ENCODE results near the gene SLC25A41. TPM values are rescaled to one million over a fixed set of nuclear protein-coding genes. Genes with fewer than 3 reads are reported as not detected.
"Not testable (repeated sequence)": the region's sequence is repeated elsewhere in the genome, so short reads cannot be mapped to it uniquely, and the experiment has no call there.

Gene SLC25A41
- total RNA-seq, 2 donors from 2014 or later = 0.18 to 0.57 TPM

DNA sequence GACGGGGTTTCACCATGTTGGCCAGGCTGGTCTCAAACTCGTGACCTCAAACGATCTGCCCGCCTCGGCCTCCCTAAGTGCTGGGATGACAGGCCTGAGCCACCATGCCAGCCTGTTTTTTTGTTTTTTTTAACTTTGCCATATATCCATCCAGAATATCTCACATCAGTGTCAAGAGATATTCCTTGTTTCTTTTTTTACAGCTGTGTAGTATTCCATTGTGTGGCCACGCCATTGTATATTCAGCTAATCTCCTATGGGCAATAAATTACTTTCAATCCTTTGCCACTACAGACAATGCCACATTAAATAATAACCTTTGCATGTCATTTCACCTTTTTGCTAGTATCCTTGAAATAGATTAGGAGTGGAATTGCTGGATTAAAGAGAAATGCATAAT is 24.2 kb downstream of the SLC25A41 start:
- intact Hi-C loops (cut with DNase I) = no loop called here
- 98% methylated on average over 6 of the region's 6 CpGs for whole genome bisulfite sequencing

DNA sequence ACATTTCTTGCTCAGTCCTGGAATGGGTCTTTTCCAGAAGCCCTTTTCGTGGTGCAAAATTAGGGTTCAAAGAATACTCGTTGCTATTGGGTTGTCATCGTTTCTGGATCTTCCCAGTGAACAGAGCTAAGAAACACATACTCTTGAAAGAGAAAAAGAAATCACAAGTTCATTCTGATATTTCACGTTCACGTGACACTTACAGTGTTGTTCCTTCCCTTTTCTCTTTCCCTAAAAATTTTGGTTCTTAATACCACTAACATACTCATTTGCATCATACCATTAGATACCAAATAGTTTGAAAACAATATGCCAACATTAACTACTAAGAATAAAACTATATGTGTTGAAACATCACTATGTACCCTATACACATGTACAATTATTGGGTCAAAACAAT is 27.2 kb downstream of the SLC25A41 start:
- Histone ChIP-seq H3K27ac (no peak overlapping the region), H3K4me1 (replicated peaks) (no peaks in the 10 kb centered on the region), H3K36me3 (no peaks in the 10 kb centered on the region), H3K27me3 (replicated peaks; ENCODE audit: insufficient read depth) (no peaks in the 10 kb centered on the region), H3K9me3 (no peaks in the 10 kb centered on the region), H3K4me3 (no peak overlapping the region)
- DNase-seq (ENCODE audit: low spot score) = no peak
- 88% methylated on average over 5 of the region's 5 CpGs for WGBS
- TF ChIP-seq, protein P1, sequence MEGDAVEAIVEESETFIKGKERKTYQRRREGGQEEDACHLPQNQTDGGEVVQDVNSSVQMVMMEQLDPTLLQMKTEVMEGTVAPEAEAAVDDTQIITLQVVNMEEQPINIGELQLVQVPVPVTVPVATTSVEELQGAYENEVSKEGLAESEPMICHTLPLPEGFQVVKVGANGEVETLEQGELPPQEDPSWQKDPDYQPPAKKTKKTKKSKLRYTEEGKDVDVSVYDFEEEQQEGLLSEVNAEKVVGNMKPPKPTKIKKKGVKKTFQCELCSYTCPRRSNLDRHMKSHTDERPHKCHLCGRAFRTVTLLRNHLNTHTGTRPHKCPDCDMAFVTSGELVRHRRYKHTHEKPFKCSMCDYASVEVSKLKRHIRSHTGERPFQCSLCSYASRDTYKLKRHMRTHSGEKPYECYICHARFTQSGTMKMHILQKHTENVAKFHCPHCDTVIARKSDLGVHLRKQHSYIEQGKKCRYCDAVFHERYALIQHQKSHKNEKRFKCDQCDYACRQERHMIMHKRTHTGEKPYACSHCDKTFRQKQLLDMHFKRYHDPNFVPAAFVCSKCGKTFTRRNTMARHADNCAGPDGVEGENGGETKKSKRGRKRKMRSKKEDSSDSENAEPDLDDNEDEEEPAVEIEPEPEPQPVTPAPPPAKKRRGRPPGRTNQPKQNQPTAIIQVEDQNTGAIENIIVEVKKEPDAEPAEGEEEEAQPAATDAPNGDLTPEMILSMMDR (IDR thresholded peaks at IDR 0.05) = no peak
- TF ChIP-seq POLR2AphosphoS5 (IDR thresholded peaks at IDR 0.05) = no peak
- no peak for TF ChIP-seq POLR2A (IDR thresholded peaks at IDR 0.05)
- intact Hi-C loops (cut with DNase I) = no loop called here

More for the DNA sequence above, 24.2 kb downstream of the SLC25A41 start:
- Histone ChIP-seq H3K27ac (no peak overlapping the region), H3K36me3 (no peaks in the 10 kb centered on the region), H3K4me3 (no peak overlapping the region), H3K27me3 (replicated peaks; ENCODE audit: insufficient read depth) (no peaks in the 10 kb centered on the region), H3K9me3 (no peaks in the 10 kb centered on the region), H3K4me1 (replicated peaks) (no peaks in the 10 kb centered on the region)
- DNase-seq (ENCODE audit: low spot score) = no peak
- TF ChIP-seq, protein P1 (IDR thresholded peaks at IDR 0.05) = no peak
- TF ChIP-seq POLR2A (IDR thresholded peaks at IDR 0.05) = no peak
- TF ChIP-seq POLR2AphosphoS5 (IDR thresholded peaks at IDR 0.05) = no peak

DNA sequence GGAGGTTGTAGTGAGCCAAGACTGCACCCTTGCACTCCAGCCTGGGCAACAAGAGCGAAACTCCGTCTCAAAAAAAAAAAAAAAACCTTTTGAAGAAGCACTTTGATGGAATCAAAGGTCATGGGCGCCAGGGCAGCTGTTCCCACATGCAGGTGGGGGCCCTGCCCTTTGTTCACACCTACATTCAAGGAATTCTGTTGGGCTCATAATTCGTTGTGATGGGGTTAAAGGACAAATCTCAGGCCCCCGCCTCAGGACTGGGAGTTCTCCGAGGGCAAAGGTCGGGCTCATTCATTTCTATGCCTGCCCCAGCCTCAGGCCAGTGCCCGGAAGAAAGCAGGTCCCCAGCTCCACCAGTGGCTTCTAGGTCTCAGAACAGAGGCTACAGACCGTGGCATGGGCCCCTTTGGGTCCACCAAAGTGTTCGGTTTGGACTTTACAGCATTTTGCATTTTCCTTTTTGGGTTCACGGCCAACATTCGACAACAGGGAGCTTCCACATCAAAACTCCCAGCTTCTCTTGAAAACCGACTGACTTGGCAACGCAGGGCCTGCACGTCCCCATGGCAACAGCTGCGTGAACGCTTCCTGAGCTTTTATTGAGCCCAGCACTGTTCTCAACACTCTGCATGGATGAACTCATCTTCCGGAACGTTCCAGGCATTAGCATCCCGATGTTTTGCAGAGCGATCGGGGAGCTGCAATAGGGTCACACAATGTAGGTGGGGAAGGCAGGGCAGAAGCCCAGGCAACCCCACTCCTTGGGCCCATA is 30.5 kb downstream of the SLC25A41 start:
- intact Hi-C loops (cut with DNase I) = no loop called here
- 33% methylated on average over 22 of the region's 22 CpGs for WGBS
- no peaks in the 10 kb centered on the region for H3K36me3 ChIP-seq

DNA sequence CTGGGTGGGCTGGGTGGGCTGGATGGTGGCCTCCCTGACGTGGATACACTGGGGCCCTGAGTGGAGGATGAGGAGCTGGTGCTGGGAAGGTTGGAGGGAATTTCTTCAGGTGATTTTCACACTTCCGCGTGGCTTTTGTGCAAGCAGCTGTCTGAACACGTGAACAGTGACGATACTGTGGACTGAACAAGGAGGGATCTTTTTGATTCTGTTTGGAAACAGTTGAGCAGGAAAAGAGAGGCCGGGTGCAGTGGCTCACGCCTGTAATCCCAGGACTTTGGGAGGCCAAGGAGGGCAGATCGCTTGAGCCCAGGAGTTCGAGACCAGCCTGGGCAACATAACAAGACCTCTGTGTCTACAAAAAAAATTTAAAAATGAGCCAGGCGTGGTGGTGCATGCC is 31.5 kb downstream of the SLC25A41 start:
- WGBS = 87% methylated on average over 10 of the region's 10 CpGs
- Histone ChIP-seq H3K4me3 (no peak overlapping the region), H3K27me3 (replicated peaks; ENCODE audit: insufficient read depth) (no peaks in the 10 kb centered on the region), H3K36me3 (no peaks in the 10 kb centered on the region), H3K9me3 (no peaks in the 10 kb centered on the region), H3K27ac (no peak overlapping the region), H3K4me1 (replicated peaks) (no peaks in the 10 kb centered on the region)
- no peak for DNase-seq (ENCODE audit: low spot score)
- TF ChIP-seq POLR2AphosphoS5 (IDR thresholded peaks at IDR 0.05) = no peak
- intact Hi-C loops (cut with DNase I) = no loop called here

More for the DNA sequence above, 30.5 kb downstream of the SLC25A41 start:
- Histone ChIP-seq H3K9me3 (no peaks in the 10 kb centered on the region), H3K4me3 (no peak overlapping the region), H3K27ac (no peak overlapping the region), H3K4me1 (replicated peaks) (no peaks in the 10 kb centered on the region), H3K27me3 (replicated peaks; ENCODE audit: insufficient read depth) (no peaks in the 10 kb centered on the region)
- DNase-seq (ENCODE audit: low spot score) = no peak
- TF ChIP-seq POLR2AphosphoS5 (IDR thresholded peaks at IDR 0.05) = no peak
- TF ChIP-seq, protein P1 (IDR thresholded peaks at IDR 0.05) = no peak
- no peak for TF ChIP-seq POLR2A (IDR thresholded peaks at IDR 0.05)

DNA sequence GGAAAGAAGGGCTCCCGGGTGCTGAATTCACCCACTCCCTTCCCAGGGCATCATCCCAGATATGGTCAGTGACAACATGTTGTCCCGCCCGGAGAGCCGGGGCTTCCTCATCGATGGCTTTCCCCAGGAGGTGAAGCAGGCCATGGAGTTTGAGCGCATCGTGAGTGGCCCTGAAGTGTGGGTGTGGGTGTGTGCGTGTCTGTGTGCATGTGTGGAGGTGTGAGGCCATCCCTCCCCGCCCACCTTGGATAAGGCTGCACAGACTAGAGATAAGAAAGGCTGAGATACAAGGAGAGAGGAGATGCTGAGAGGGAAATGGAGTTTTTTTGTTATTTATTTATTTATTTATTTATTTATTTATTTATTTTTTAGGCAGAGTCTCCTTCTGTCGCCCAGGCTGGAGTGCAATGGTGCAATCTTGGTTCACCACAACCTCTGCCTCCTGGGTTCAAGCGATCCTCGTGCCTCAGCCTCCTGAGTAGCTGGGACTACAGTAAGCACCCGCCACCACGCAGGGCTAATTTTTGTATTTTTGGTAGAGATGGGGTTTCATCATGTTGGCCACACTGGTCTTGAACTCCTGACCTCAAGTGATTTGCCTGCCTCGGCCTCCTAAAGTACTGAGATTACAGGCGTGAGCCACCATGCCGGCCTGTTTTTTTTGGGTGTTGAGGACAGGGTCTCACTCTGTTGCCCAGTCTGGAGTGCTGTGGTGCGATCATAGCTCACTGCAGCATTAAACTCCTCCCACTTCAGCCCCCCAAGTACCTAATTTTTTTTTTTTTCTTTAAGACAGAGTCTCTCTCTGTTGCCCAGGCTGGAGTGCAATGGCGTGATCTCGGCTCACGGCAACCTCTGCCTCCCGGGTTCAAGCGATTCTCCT is 33.3 kb downstream of the SLC25A41 start:
- DNase-seq (ENCODE audit: low spot score); H3K27me3 ChIP-seq (replicated peaks; ENCODE audit: insufficient read depth); H3K9me3 ChIP-seq; H3K4me1 ChIP-seq (replicated peaks); H3K27ac ChIP-seq; H3K4me3 ChIP-seq; H3K36me3 ChIP-seq; intact Hi-C loops (cut with DNase I): not testable (repeated sequence)
- WGBS = 95% methylated on average over 23 of the region's 23 CpGs

All from prostate gland (tissue), 2 donors.